ENCODE measurements around the gene LMO7.

- TF ChIP-seq, protein P1, sequence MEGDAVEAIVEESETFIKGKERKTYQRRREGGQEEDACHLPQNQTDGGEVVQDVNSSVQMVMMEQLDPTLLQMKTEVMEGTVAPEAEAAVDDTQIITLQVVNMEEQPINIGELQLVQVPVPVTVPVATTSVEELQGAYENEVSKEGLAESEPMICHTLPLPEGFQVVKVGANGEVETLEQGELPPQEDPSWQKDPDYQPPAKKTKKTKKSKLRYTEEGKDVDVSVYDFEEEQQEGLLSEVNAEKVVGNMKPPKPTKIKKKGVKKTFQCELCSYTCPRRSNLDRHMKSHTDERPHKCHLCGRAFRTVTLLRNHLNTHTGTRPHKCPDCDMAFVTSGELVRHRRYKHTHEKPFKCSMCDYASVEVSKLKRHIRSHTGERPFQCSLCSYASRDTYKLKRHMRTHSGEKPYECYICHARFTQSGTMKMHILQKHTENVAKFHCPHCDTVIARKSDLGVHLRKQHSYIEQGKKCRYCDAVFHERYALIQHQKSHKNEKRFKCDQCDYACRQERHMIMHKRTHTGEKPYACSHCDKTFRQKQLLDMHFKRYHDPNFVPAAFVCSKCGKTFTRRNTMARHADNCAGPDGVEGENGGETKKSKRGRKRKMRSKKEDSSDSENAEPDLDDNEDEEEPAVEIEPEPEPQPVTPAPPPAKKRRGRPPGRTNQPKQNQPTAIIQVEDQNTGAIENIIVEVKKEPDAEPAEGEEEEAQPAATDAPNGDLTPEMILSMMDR (IDR thresholded peaks at IDR 0.05): no peak
- no peak for TF ChIP-seq REST (IDR thresholded peaks at IDR 0.05; ENCODE audit: insufficient read depth in 1 of 2, low read depth in 2 of 2, low read length in 1 of 2)
- no peak for TF ChIP-seq TCF7L2 (IDR thresholded peaks at IDR 0.05; ENCODE audit: low read depth, low read length)
- TF ChIP-seq SIN3A (IDR thresholded peaks at IDR 0.05; ENCODE audit: borderline replicate concordance, insufficient read depth, low read depth, low read length): no peak
- TF ChIP-seq POLR2AphosphoS5 (IDR thresholded peaks at IDR 0.05; ENCODE audit: low read depth, low read length): no peak
These were observed 189.0 kb downstream of the LMO7 start for GRCh38 chr13:75825161-75825560.

All from Panc1 (cell line).